Hepatocyte (in vitro differentiated cells): Measurements from ENCODE around the gene OR2S2.

ENCODE experiments used
- EZH2 ChIP-seq: fragments of 200-600 bp; sonication (generic); IDR thresholded peaks from 2 replicates; pipeline ENCODE4 v1.6.1; 2016; ENCODE audit warnings: antibody characterized with exemption, mild to moderate bottlenecking, borderline replicate concordance
- EZH2phosphoT487 ChIP-seq: fragments of 200-600 bp; sonication (generic); IDR thresholded peaks from one replicate; pipeline ENCODE4 v1.6.1; 2018; ENCODE audit warnings: antibody characterized with exemption, mild to moderate bottlenecking, low read depth, moderate library complexity; ENCODE audit not compliant: unreplicated experiment, severe bottlenecking
- TF ChIP-seq, protein P1 (sequence below): fragments of 200-600 bp; sonication (generic); IDR thresholded peaks from 2 replicates; pipeline ENCODE4 v1.5.1; 2016; ENCODE audit warnings: antibody characterized with exemption, mild to moderate bottlenecking; ENCODE audit not compliant: poor library complexity

DNA sequence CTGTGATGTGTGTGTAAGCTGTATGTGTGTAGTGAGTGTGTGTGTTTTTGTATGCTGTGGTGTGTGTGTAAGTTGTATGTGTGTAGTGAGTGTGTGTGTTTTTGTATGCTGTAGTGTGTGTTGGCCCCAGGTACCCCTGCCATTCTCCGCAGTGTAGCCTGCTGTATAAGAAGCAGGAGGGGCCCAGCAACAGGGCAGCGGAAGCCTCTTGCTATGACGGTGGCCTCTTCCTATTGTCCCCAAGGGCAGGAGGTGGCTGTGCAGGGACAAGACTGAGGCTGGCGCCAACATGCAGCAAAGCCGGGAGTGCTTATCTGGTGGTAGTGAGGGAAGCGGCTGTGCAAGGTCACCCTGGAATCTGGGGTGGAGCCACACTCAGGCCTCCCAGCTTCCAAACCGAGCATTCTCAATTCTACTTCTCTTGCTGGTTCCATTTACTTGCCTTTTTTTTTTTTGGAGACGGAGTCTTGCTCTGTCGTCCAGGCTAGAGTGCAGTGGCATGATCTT is 43.6 kb downstream of the OR2S2 start:
- TF ChIP-seq, protein P1, sequence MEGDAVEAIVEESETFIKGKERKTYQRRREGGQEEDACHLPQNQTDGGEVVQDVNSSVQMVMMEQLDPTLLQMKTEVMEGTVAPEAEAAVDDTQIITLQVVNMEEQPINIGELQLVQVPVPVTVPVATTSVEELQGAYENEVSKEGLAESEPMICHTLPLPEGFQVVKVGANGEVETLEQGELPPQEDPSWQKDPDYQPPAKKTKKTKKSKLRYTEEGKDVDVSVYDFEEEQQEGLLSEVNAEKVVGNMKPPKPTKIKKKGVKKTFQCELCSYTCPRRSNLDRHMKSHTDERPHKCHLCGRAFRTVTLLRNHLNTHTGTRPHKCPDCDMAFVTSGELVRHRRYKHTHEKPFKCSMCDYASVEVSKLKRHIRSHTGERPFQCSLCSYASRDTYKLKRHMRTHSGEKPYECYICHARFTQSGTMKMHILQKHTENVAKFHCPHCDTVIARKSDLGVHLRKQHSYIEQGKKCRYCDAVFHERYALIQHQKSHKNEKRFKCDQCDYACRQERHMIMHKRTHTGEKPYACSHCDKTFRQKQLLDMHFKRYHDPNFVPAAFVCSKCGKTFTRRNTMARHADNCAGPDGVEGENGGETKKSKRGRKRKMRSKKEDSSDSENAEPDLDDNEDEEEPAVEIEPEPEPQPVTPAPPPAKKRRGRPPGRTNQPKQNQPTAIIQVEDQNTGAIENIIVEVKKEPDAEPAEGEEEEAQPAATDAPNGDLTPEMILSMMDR, result no peak
- TF ChIP-seq EZH2phosphoT487 (no peak), EZH2 (no peak)
